Testis (tissue), 2 donors: Measurements from ENCODE around the gene GCNT2.

ENCODE experiments used
- POLR2A ChIP-seq: fragments of 450-650 bp; IDR thresholded peaks from one replicate; pipeline ENCODE4 v1.6.1; 2017; ENCODE audit warnings: antibody characterized with exemption, mild to moderate bottlenecking, moderate library complexity
- TF ChIP-seq, protein P1 (sequence below), 3 experiments: fragments of 450-650 bp in 2 of 3; fragments of 200-600 bp in 1 of 3; sonication (generic) in 1 of 3; IDR thresholded peaks; one replicate each; pipeline ENCODE4 v1.5.1; 2016 to 2019; ENCODE audit warnings: antibody characterized with exemption in 3 of 3, mild to moderate bottlenecking in 2 of 3, moderate library complexity in 1 of 3

DNA sequence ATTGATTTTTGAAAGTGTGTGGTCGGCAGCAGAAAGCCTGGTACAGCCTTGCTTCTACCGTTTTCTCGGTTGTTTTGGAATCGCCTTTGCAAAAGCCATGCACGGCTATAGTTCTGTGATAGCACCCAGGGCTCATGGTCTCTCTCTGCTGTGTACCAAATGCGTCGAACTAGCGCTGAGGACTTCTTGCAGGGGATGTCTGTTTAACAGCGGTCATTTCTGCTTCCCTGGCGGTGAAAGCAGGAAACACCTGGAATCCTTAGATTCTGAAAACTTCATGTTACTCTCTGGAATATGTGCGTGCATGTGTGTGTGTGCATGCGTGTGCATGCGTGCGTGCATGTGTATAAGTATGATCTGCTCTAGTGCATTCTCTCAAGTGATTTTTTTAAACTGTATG lies 26.1 kb upstream of the GCNT2 start:
- TF ChIP-seq, protein P1, sequence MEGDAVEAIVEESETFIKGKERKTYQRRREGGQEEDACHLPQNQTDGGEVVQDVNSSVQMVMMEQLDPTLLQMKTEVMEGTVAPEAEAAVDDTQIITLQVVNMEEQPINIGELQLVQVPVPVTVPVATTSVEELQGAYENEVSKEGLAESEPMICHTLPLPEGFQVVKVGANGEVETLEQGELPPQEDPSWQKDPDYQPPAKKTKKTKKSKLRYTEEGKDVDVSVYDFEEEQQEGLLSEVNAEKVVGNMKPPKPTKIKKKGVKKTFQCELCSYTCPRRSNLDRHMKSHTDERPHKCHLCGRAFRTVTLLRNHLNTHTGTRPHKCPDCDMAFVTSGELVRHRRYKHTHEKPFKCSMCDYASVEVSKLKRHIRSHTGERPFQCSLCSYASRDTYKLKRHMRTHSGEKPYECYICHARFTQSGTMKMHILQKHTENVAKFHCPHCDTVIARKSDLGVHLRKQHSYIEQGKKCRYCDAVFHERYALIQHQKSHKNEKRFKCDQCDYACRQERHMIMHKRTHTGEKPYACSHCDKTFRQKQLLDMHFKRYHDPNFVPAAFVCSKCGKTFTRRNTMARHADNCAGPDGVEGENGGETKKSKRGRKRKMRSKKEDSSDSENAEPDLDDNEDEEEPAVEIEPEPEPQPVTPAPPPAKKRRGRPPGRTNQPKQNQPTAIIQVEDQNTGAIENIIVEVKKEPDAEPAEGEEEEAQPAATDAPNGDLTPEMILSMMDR (IDR thresholded peaks at IDR 0.05) = no peak
- TF ChIP-seq POLR2A = no peak
